ENCODE results near the gene ZNF680.
"Not testable (repeated sequence)": the region's sequence is repeated elsewhere in the genome, so short reads cannot be mapped to it uniquely, and the experiment has no call there.

Gene ZNF680

GRCh38 chr7:64557601-64558322 is 5.1 kb downstream of the ZNF680 start:
- DNase-seq (ENCODE audit: low read depth), result no peak

- DNase-seq (ENCODE audit: low read depth), result no peak
These were observed 7.8 kb downstream of the ZNF680 start for GRCh38 chr7:64555046-64555445.

GRCh38 chr7:64554188-64554587 is 8.7 kb downstream of the ZNF680 start:
- not testable (repeated sequence) for DNase-seq (ENCODE audit: low read depth)

GRCh38 chr7:64551375-64552142 is 11.3 kb downstream of the ZNF680 start:
- no peak for DNase-seq (ENCODE audit: low read depth)

- DNase-seq (ENCODE audit: low read depth), result no peak
These were observed 18.9 kb downstream of the ZNF680 start for GRCh38 chr7:64544010-64544409.

GRCh38 chr7:64541438-64542359 is 21.2 kb downstream of the ZNF680 start:
- no peak for DNase-seq (ENCODE audit: low read depth)

GRCh38 chr7:64533756-64534155 is 29.1 kb downstream of the ZNF680 start:
- no peak for DNase-seq (ENCODE audit: low read depth)

- no peak for DNase-seq (ENCODE audit: low read depth)
These were observed 34.1 kb downstream of the ZNF680 start for GRCh38 chr7:64528770-64529169.

GRCh38 chr7:64521409-64521984 is 41.4 kb downstream of the ZNF680 start:
- no peak for DNase-seq (ENCODE audit: low read depth)

GRCh38 chr7:64516451-64516850 is 46.4 kb downstream of the ZNF680 start:
- no peak for DNase-seq (ENCODE audit: low read depth)

- DNase-seq (ENCODE audit: low read depth), result no peak
These were observed 47.1 kb downstream of the ZNF680 start for GRCh38 chr7:64515781-64516180.

GRCh38 chr7:64515330-64515729 is 47.5 kb downstream of the ZNF680 start:
- no peak for DNase-seq (ENCODE audit: low read depth)

GRCh38 chr7:64509583-64509982 is 53.3 kb downstream of the ZNF680 start:
- no peak for DNase-seq (ENCODE audit: low read depth)

- DNase-seq (ENCODE audit: low read depth), result no peak
These were observed 58.2 kb downstream of the ZNF680 start for GRCh38 chr7:64504581-64505120.

GRCh38 chr7:64498270-64498669 is 64.6 kb downstream of the ZNF680 start:
- DNase-seq (ENCODE audit: low read depth), result no peak

- DNase-seq (ENCODE audit: low read depth), result no peak
These were observed 67.9 kb downstream of the ZNF680 start for GRCh38 chr7:64494912-64495461.

GRCh38 chr7:64485623-64486022 is 77.2 kb downstream of the ZNF680 start:
- no peak for DNase-seq (ENCODE audit: low read depth)
